Progenitor cell of endocrine pancreas (in vitro differentiated cells): Measurements from ENCODE around the gene CAMKK1. TPM values are rescaled to one million over a fixed set of nuclear protein-coding genes. Genes with fewer than 3 reads are reported as not detected.

Experiments
- DNase-seq: peaks from one replicate; pipeline ENCODE4 v3.0.0; 2021; ENCODE audit warnings: low spot score; ENCODE audit not compliant: unreplicated experiment
- H3K27ac Mint-ChIP-seq: 2 replicates; pipeline ENCODE4 v1.8.0; 2021; ENCODE audit warnings: mild to moderate bottlenecking, moderate library complexity, mixed read lengths
- H3K27me3 Mint-ChIP-seq: 2 replicates; pipeline ENCODE4 v1.8.0; 2021; ENCODE audit warnings: mixed read lengths
- H3K36me3 Mint-ChIP-seq: 2 replicates; pipeline ENCODE4 v1.8.0; 2022; ENCODE audit warnings: mixed read lengths; ENCODE audit not compliant: insufficient read depth
- H3K4me1 Mint-ChIP-seq: 2 replicates; pipeline ENCODE4 v1.8.0; 2021; ENCODE audit warnings: low read depth, mixed read lengths
- H3K4me3 Mint-ChIP-seq: 2 replicates; pipeline ENCODE4 v1.8.0; 2021; ENCODE audit warnings: low read depth, mild to moderate bottlenecking, moderate library complexity, mixed read lengths
- H3K9me3 Mint-ChIP-seq: 2 replicates; pipeline ENCODE4 v1.8.0; 2021; ENCODE audit warnings: low read depth, mixed read lengths
- total RNA-seq: library from RNA; stranded (reverse); gene quantifications from 2 replicates; pipeline ENCODE4 v1.2.1, GENCODE V29; 2021
- TF ChIP-seq, protein P1 (sequence below): fragments of 200-600 bp; sonication (generic); IDR thresholded peaks from one replicate; pipeline ENCODE4 v1.5.0; 2021; ENCODE audit warnings: antibody characterized with exemption, mild to moderate bottlenecking; ENCODE audit not compliant: unreplicated experiment

Gene CAMKK1
- total RNA-seq, 1 donor from 2014 or later = 3.6 TPM

DNA sequence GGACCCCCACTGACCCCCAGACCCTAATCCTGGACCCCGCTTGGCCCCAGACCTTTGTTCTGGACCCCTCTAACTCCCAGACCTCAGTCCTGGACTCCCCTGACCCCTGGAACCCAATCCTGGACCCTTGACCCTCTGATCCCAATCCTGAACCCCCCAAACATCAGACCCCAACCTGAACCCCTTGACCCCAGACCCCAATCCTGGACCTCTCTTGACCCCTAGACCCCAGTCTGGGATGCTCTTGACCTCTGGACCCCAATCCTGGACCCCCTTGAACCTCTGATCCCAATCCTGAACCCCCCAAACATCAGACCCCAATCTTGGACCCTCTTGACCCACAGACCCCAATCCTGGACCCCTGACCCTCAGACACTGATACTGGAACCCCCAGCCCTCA is 36.9 kb upstream of the CAMKK1 start:
- TF ChIP-seq, protein P1, sequence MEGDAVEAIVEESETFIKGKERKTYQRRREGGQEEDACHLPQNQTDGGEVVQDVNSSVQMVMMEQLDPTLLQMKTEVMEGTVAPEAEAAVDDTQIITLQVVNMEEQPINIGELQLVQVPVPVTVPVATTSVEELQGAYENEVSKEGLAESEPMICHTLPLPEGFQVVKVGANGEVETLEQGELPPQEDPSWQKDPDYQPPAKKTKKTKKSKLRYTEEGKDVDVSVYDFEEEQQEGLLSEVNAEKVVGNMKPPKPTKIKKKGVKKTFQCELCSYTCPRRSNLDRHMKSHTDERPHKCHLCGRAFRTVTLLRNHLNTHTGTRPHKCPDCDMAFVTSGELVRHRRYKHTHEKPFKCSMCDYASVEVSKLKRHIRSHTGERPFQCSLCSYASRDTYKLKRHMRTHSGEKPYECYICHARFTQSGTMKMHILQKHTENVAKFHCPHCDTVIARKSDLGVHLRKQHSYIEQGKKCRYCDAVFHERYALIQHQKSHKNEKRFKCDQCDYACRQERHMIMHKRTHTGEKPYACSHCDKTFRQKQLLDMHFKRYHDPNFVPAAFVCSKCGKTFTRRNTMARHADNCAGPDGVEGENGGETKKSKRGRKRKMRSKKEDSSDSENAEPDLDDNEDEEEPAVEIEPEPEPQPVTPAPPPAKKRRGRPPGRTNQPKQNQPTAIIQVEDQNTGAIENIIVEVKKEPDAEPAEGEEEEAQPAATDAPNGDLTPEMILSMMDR = no peak
- Mint-ChIP-seq H3K4me1 (no peaks in the 10 kb centered on the region), H3K9me3 (no peaks in the 10 kb centered on the region), H3K27ac (no peak overlapping the region), H3K36me3 (no peaks in the 10 kb centered on the region), H3K4me3 (no peak overlapping the region), H3K27me3 (no peaks in the 10 kb centered on the region)
- no peak for DNase-seq

GRCh38 chr17:3929181-3929580 is 36.3 kb upstream of the CAMKK1 start:
- H3K4me3 Mint-ChIP-seq = no peak overlapping the region
- H3K9me3 Mint-ChIP-seq = no peaks in the 10 kb centered on the region
- H3K4me1 Mint-ChIP-seq = no peaks in the 10 kb centered on the region
- H3K36me3 Mint-ChIP-seq = no peaks in the 10 kb centered on the region
- no peaks in the 10 kb centered on the region for H3K27me3 Mint-ChIP-seq
- TF ChIP-seq, protein P1 = no peak
- DNase-seq = no peak
- no peak overlapping the region for H3K27ac Mint-ChIP-seq

DNA sequence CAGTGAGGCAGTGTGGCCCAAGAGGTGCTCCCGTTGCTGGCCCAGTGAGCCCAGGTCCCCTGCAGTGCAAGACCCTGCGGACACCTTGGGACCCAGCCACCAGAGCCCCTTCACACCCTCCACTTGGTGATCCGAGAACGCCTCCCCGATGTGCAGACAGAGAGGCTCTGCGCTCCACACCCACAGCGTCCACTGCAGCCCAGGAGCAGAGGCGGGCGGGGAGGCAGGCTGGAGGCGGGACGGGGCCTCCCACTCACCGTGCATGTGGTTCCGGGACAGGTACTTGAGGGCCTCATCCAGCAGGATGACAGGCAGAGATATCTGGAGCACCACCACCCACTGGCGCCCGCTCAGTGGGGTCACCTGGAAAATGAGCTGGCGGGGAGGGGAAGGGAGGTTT is 35.6 kb upstream of the CAMKK1 start:
- H3K4me3 Mint-ChIP-seq = no peak overlapping the region
- no peaks in the 10 kb centered on the region for H3K9me3 Mint-ChIP-seq
- no peaks in the 10 kb centered on the region for H3K36me3 Mint-ChIP-seq
- H3K4me1 Mint-ChIP-seq = no peaks in the 10 kb centered on the region
- DNase-seq = no peak
- H3K27ac Mint-ChIP-seq = no peak overlapping the region
- H3K27me3 Mint-ChIP-seq = no peaks in the 10 kb centered on the region
- TF ChIP-seq, protein P1 = no peak

DNA sequence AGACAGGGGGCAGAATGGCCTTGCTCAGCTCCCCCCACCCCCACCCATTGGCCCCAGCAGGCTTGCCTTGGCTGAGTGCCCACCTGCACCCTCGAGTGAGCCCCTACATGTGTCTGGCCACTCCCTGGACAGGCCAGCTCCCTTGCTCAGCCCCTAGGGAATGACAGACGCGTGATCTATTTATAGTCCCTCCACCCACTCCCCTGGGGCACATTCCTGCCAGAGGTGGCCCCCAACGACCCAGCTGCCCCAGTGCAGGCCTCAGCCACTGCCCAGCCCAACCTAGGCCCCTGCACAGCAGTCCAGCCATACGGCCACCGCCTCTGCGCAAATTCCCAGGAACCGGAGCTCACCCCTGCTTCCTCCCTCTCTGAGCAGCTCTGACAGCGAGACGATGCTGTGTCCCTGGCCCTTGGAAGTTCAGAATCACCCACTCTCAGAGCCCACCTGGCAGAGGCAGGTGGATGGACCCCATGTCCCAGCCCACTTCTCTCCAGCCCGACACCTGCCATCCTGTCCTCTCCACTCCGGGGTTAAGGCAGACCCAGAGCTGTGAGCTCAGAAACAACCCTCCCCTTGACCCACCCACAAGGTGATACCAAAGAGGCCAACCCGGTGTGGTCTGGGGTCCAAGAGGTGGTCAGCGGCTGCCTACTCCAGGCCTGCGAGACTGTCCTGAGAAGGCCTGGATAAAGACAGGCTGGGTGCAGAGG is 34.9 kb upstream of the CAMKK1 start:
- TF ChIP-seq, protein P1 = no peak
- H3K27me3 Mint-ChIP-seq = no peaks in the 10 kb centered on the region
- H3K36me3 Mint-ChIP-seq = no peaks in the 10 kb centered on the region
- H3K9me3 Mint-ChIP-seq = no peaks in the 10 kb centered on the region
- no peaks in the 10 kb centered on the region for H3K4me1 Mint-ChIP-seq
- no peak overlapping the region for H3K27ac Mint-ChIP-seq
- DNase-seq = no peak
- H3K4me3 Mint-ChIP-seq = no peak overlapping the region

DNA sequence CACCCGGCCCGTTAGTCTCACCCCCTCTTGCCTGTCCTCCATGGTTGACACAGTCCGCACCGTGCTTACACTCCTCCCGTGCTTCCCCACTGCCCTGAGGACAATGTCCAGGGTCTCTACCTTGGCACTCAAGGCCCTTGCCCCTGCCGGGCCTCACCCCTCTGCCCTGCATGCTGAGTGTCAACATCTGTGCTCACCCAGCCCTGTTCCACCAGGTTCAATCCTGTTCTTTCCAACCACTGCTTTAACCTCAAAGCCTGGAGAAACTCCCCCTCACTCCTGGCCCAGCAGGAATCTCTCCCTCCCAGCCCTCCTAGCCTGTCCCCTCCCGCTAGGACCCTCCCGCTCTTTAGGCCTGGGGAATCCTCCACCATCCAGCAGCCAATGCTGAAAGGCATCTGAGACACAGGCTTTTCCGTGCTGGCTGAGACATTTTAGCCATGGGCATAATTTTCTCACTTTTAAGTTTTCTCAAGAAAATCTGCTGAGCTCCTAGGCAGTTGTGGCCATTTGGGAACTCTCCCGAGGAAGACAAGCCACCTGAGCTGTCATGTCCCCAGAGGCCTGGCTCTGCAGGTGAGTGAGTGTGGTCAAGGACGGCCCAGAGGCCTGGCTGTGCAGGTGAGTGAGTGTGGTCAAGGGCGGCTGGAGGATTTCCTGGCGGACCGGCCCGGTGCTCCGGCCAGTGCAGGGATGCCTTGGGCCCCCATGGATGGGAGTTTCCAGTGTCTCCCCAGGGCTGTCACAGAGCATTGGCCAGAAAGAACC is 34.2 kb upstream of the CAMKK1 start:
- H3K9me3 Mint-ChIP-seq = no peaks in the 10 kb centered on the region
- no peak overlapping the region for H3K4me3 Mint-ChIP-seq
- no peaks in the 10 kb centered on the region for H3K36me3 Mint-ChIP-seq
- DNase-seq = no peak
- TF ChIP-seq, protein P1 = no peak
- H3K27ac Mint-ChIP-seq = peak overlapping the region; percentile 20
- no peaks in the 10 kb centered on the region for H3K4me1 Mint-ChIP-seq
- H3K27me3 Mint-ChIP-seq = no peaks in the 10 kb centered on the region
